LNCAP (cell line): ENCODE measurements around the gene TMEM258.

Experiments used
- TF ChIP-seq, protein P1 (sequence below): fragments of 450-650 bp; IDR thresholded peaks from 2 replicates; pipeline ENCODE4 v1.5.1; 2017; ENCODE audit warnings: mild to moderate bottlenecking

TMEM258 gene

DNA sequence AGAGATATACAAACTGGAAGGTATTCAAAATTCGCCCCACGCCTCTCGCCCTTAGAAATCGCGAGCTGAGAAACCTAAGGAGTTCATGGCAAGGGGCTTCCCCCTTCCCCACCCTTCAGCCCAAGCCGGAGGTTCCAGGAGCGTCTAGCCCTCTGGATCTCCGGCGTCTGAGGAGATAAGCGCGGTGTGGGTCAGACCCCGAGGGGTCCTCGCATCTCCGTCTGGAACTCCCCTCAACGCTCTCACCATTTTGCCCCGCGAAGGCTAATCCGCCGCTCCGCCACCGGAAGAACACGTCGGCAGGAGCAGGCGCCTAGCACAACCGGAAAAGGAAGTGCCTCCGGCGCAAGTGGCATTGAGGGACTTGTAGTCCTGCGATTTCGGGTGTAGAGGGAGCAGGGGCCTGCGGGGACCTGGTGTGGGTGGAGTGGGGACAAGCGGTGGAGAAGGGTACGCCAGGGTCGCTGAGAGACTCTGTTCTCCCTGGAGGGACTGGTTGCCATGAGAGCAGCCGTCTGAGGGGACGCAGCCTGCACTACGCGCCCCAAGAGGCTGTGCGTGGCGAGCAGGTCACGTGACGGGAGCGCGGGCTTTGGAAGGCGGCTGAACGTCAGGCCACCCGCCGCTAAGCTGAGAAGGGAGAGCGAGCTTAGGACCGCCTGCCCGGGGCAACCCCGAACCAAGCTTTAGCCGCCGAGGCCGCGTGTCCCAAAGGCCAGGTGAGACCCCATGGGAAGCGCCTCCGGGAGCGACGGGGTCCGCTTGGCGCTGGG lies at the start of gene TMEM258, which contains the start of gene FEN1:
Gene TMEM258, minus strand, starts transcription at position 290 of the 773 bp plus-strand sequence. Its CDS starts 41 bp downstream, at position 249.
Gene FEN1, plus strand, starts transcription at position 602 of the 773 bp plus-strand sequence. CDS start 2,451 bp downstream, outside the sequence.
- TF ChIP-seq, protein P1, sequence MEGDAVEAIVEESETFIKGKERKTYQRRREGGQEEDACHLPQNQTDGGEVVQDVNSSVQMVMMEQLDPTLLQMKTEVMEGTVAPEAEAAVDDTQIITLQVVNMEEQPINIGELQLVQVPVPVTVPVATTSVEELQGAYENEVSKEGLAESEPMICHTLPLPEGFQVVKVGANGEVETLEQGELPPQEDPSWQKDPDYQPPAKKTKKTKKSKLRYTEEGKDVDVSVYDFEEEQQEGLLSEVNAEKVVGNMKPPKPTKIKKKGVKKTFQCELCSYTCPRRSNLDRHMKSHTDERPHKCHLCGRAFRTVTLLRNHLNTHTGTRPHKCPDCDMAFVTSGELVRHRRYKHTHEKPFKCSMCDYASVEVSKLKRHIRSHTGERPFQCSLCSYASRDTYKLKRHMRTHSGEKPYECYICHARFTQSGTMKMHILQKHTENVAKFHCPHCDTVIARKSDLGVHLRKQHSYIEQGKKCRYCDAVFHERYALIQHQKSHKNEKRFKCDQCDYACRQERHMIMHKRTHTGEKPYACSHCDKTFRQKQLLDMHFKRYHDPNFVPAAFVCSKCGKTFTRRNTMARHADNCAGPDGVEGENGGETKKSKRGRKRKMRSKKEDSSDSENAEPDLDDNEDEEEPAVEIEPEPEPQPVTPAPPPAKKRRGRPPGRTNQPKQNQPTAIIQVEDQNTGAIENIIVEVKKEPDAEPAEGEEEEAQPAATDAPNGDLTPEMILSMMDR, result no peak

DNA sequence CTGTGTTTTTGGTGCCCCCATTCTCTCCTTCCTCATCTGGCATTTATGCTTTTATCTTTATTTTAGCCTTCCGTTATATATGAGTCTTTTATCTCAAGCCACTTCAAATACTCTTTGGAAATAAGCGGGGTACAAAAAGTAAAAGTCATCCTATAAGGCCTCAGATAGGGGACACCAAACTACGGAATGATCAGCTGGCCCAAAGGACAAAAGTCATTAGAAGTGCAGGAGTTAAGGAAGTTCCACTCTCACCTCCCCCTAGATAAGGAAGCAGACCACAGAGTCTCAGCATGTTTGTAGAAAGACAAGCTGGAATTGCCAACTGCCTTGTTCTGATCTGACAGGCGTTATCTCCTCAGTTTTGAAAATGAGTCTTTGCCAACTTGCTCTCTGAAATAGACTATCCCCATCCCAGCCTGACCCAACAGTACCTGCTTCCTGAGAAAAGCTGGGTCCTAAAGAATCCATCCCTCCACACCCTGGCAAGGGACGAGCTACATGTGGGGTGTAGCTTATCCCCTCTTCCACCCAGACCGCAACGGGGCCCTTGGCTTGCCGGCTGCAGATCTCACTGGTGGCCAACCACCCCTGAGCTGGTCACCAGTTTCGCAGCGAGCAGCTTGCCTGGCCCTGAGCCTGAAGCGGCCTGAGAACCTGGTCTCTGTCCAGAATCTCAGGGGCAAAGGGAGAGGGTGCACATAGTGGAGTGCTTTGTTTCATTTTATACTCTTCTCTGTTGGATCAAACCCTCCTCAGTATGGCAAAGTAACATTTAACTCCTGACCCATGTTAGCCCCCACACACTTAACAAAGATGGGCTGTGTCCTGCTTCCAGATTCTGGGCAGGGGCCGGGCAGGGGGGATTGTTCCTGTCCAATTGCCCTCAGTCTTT lies 49.5 kb upstream of the TMEM258 start:
- TF ChIP-seq, protein P1, result no peak

DNA sequence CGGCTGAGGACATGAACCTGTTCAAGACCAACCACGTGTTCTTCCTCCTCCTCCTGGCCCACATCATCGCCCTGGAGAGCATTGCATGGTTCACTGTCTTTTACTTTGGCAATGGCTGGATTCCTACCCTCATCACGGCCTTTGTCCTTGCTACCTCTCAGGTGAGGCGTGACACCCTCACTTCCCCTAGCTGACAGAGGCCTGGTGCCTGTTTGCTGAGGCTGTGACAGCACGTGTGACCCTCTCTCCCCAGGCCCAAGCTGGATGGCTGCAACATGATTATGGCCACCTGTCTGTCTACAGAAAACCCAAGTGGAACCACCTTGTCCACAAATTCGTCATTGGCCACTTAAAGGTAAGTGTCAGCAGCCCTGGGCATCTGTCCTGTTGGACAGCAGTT lies 48.0 kb upstream of the TMEM258 start:
- TF ChIP-seq, protein P1, result no peak

DNA sequence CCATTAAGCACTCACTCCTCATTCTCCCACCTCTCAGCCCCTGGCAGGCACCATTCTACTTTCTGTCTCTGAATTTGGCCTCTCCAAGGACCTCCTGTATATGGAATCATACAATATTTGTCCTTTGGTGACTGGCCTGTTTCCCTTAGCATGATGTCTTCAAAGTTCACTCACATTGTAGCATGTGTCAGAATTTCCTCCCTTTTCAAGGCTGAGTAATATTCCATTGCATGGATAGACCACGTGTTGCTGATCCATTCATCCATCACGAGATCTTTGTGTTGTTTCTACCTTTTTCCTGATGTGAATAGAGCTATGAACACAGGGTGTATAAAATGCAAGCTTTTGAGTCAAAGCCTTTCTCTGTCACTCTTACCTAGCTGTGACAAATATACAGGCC lies 47.3 kb upstream of the TMEM258 start:
- TF ChIP-seq, protein P1, result no peak

DNA sequence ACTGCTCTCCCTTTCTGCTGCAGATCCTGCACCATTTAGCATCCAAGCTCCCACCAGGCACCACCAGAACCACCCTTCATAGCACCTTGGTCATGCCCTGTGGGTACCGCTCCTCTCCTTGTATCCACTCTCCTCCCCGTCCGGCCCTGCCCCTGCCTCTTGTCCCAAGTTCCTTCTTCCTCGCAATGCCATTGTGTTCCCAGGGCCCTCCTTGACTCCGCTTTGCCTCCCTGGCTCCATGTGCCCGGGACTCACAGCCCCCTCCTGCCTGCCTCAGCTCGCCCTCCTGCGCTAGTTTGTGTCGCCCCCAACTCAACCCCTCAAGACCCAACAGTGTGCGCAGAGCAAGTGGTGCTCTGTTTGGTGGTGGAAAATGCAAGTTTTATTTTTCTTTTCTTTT lies 46.5 kb upstream of the TMEM258 start:
- TF ChIP-seq, protein P1, result no peak

DNA sequence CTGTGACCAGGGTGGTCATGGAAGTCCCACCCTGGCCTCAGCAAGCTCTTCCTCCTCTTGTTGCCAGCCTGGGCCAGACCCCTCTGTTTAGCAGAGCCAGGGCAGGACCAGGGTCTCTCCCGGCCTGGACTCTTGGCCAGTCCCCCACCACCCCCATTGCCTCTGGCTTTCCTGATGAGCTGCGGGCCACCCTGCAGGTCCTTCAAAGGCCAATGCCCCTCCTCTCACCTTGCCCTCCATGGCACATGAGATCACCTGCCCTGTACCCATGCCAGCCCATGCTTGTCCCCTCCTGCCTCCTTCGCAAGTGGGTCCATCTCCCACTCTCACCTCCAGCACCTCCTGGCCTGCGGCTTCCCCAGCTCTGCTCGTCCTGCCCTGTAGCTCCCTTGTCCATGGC lies 46.1 kb upstream of the TMEM258 start:
- TF ChIP-seq, protein P1, result no peak

DNA sequence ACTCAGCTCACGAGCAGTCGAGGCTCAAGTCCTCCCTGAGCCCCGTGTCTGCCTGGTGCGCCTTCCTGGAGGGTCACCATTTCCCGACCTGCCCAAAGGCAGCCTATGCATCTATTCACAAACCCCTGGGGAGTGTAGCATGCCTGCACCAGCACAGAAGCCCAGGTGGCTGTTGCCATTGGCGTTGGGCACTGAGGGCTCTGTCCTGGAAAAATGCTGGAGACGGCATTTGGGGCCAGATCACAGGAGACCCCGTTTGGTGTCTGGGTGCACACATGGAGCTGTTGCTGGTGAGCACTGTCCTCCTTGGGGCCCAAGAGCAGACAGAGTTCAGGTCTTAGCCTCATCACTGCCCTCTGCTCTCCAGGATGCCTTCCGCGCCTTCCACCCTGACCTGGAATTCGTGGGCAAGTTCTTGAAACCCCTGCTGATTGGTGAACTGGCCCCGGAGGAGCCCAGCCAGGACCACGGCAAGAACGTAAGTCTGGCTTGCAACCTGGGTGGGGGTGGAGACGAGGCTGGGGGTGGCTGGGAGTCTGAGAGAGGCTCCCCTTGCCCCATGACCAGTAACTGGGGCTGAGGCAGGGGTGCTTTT lies 45.1 kb upstream of the TMEM258 start:
- TF ChIP-seq, protein P1, result no peak
